IPS-18c (cell line): Measurements from ENCODE around the gene RFTN1.
"Not testable (repeated sequence)": the region's sequence is repeated elsewhere in the genome, so short reads cannot be mapped to it uniquely, and the experiment has no call there.

Source experiments
- H3K4me3 ChIP-seq: 2 replicates; pipeline ENCODE4 v1.7.0; 2013; ENCODE audit warnings: low read depth, mild to moderate bottlenecking, low read length, moderate library complexity; ENCODE audit not compliant: insufficient read depth
- H3K9me3 ChIP-seq: one replicate; pipeline ENCODE4 v1.6.1; 2013; ENCODE audit warnings: mild to moderate bottlenecking, low read length, moderate library complexity; ENCODE audit not compliant: control insufficient read depth, insufficient read depth

Gene RFTN1

GRCh38 chr3:16498130-16498890, 15.2 kb downstream of the RFTN1 start:
- Histone ChIP-seq H3K9me3 (no peaks in the 10 kb centered on the region), H3K4me3 (no peak overlapping the region)

- H3K4me3 ChIP-seq = no peak overlapping the region
- H3K9me3 ChIP-seq = no peaks in the 10 kb centered on the region
These were observed 16.9 kb downstream of the RFTN1 start for GRCh38 chr3:16496408-16497222.

- no peaks in the 10 kb centered on the region for H3K9me3 ChIP-seq
- no peak overlapping the region for H3K4me3 ChIP-seq
These were observed 17.5 kb downstream of the RFTN1 start for GRCh38 chr3:16496008-16496407.

GRCh38 chr3:16494814-16495431, 18.6 kb downstream of the RFTN1 start:
- peaks cover 2% of the 10 kb centered on the region for H3K9me3 ChIP-seq
- H3K4me3 ChIP-seq = no peak overlapping the region

- Histone ChIP-seq H3K4me3 (no peak overlapping the region), H3K9me3 (peaks cover 2% of the 10 kb centered on the region)
These were observed 19.4 kb downstream of the RFTN1 start for GRCh38 chr3:16494094-16494493.

- H3K9me3 ChIP-seq = peaks cover 2% of the 10 kb centered on the region
These were observed 23.4 kb downstream of the RFTN1 start for GRCh38 chr3:16490062-16490619.

GRCh38 chr3:16489326-16490061, 24.0 kb downstream of the RFTN1 start:
- H3K9me3 ChIP-seq, H3K4me3 ChIP-seq: not testable (repeated sequence)

More at GRCh38 chr3:16490062-16490619, 23.4 kb downstream of the RFTN1 start:
- no peak overlapping the region for H3K4me3 ChIP-seq

GRCh38 chr3:16488637-16489036, 24.9 kb downstream of the RFTN1 start:
- no peak overlapping the region for H3K4me3 ChIP-seq
- H3K9me3 ChIP-seq = peaks cover 2% of the 10 kb centered on the region

- peaks cover 2% of the 10 kb centered on the region for H3K9me3 ChIP-seq
- H3K4me3 ChIP-seq = no peak overlapping the region
These were observed 25.9 kb downstream of the RFTN1 start for GRCh38 chr3:16487511-16488175.

GRCh38 chr3:16486951-16487480, 26.5 kb downstream of the RFTN1 start:
- no peak overlapping the region for H3K4me3 ChIP-seq
- peaks cover 2% of the 10 kb centered on the region for H3K9me3 ChIP-seq

GRCh38 chr3:16486201-16486600, 27.3 kb downstream of the RFTN1 start:
- Histone ChIP-seq H3K9me3 (peaks cover 2% of the 10 kb centered on the region), H3K4me3 (no peak overlapping the region)

- no peak overlapping the region for H3K4me3 ChIP-seq
- no peaks in the 10 kb centered on the region for H3K9me3 ChIP-seq
These were observed 28.0 kb downstream of the RFTN1 start for GRCh38 chr3:16485395-16485992.

- no peak overlapping the region for H3K4me3 ChIP-seq
- no peaks in the 10 kb centered on the region for H3K9me3 ChIP-seq
These were observed 28.5 kb downstream of the RFTN1 start for GRCh38 chr3:16484984-16485383.

GRCh38 chr3:16484216-16484615, 29.3 kb downstream of the RFTN1 start:
- H3K9me3 ChIP-seq = no peaks in the 10 kb centered on the region
- H3K4me3 ChIP-seq = no peak overlapping the region

GRCh38 chr3:16482770-16483531, 30.5 kb downstream of the RFTN1 start:
- Histone ChIP-seq H3K9me3 (no peaks in the 10 kb centered on the region), H3K4me3 (no peak overlapping the region)
